Astrocyte (in vitro differentiated cells and primary cell): ENCODE data around the gene DPP8. TPM values are rescaled to one million over a fixed set of nuclear protein-coding genes. Genes with fewer than 3 reads are reported as not detected.

Source experiments
- DNase-seq: peaks from one replicate; pipeline ENCODE4 v3.0.0-alpha.2; 2010; ENCODE audit warnings: low read depth
- FAIRE-seq: peaks from 2 replicates; lab custom pipeline; 2011; peaks lifted over from hg19 to GRCh38; lab: Jason Lieb, UNC
- H2AFZ ChIP-seq: 2 replicates; pipeline ENCODE4 v1.6.0; 2012; ENCODE audit warnings: low read depth, low read length, inconsistent platforms
- H3K27ac ChIP-seq: 2 replicates; pipeline ENCODE4 v1.5.1; 2011; ENCODE audit warnings: low read depth, low read length, inconsistent platforms
- H3K27me3 ChIP-seq: 2 replicates; pipeline ENCODE4 v1.6.0; 2011; ENCODE audit warnings: low read length, inconsistent platforms; ENCODE audit not compliant: insufficient read depth
- H3K36me3 ChIP-seq: 2 replicates; pipeline ENCODE4 v1.5.1; 2011; ENCODE audit warnings: low read length, inconsistent platforms; ENCODE audit not compliant: insufficient read depth
- H3K4me1 ChIP-seq: 2 replicates; pipeline ENCODE4 v1.5.1; 2011; ENCODE audit warnings: low read length, inconsistent platforms; ENCODE audit not compliant: insufficient read depth
- H3K4me2 ChIP-seq: 2 replicates; pipeline ENCODE4 v1.6.0; 2012; ENCODE audit warnings: low read length, inconsistent platforms
- H3K4me3 ChIP-seq: 2 replicates; pipeline ENCODE4 v1.5.1; 2011; ENCODE audit warnings: low read depth, mild to moderate bottlenecking, low read length, inconsistent platforms; ENCODE audit not compliant: insufficient read depth
- H3K79me2 ChIP-seq: 2 replicates; pipeline ENCODE4 v1.6.0; 2012; ENCODE audit warnings: mild to moderate bottlenecking, low read length, inconsistent platforms; ENCODE audit not compliant: insufficient read depth
- H3K9ac ChIP-seq: 2 replicates; pipeline ENCODE4 v1.6.0; 2012; ENCODE audit warnings: mild to moderate bottlenecking, low read length, inconsistent platforms
- H3K9me3 ChIP-seq: 2 replicates; pipeline ENCODE4 v1.5.1; 2012; ENCODE audit warnings: low read depth, mild to moderate bottlenecking, low read length, inconsistent platforms; ENCODE audit not compliant: insufficient read depth
- H4K20me1 ChIP-seq: 2 replicates; pipeline ENCODE4 v1.6.0; 2012; ENCODE audit warnings: low read length, inconsistent platforms; ENCODE audit not compliant: insufficient read depth
- H3K27ac Mint-ChIP-seq: one replicate; pipeline ENCODE4 v1.8.0; 2021; ENCODE audit warnings: mild to moderate bottlenecking, mixed read lengths; ENCODE audit not compliant: unreplicated experiment
- H3K27me3 Mint-ChIP-seq: one replicate; pipeline ENCODE4 v1.8.0; 2021; ENCODE audit warnings: low read depth, mixed read lengths; ENCODE audit not compliant: unreplicated experiment
- H3K36me3 Mint-ChIP-seq: one replicate; pipeline ENCODE4 v1.8.0; 2021; ENCODE audit warnings: low read depth, mixed read lengths; ENCODE audit not compliant: unreplicated experiment
- H3K4me1 Mint-ChIP-seq: one replicate; pipeline ENCODE4 v1.8.0; 2021; ENCODE audit warnings: low read depth, mixed read lengths; ENCODE audit not compliant: unreplicated experiment
- H3K4me3 Mint-ChIP-seq: one replicate; pipeline ENCODE4 v1.8.0; 2021; ENCODE audit warnings: mild to moderate bottlenecking, moderate library complexity, mixed read lengths; ENCODE audit not compliant: unreplicated experiment
- H3K9me3 Mint-ChIP-seq: one replicate; pipeline ENCODE4 v1.8.0; 2021; ENCODE audit warnings: mild to moderate bottlenecking, mixed read lengths; ENCODE audit not compliant: unreplicated experiment
- CTCF ChIP-seq: IDR thresholded peaks from 2 replicates; pipeline ENCODE4 v1.5.1; 2011; ENCODE audit warnings: low read depth, mild to moderate bottlenecking, inconsistent platforms, low read length, moderate library complexity; ENCODE audit not compliant: insufficient read depth
- EZH2 ChIP-seq: IDR thresholded peaks from 2 replicates; pipeline ENCODE4 v1.6.1; 2012; ENCODE audit warnings: mild to moderate bottlenecking, low read length, inconsistent platforms; ENCODE audit not compliant: insufficient read depth
- total RNA-seq: library from RNA; stranded (reverse); gene quantifications from 2 replicates; pipeline ENCODE4 v1.2.1, GENCODE V29; 2021

Gene DPP8
- total RNA-seq, 1 donor from 2014 or later: 29.5 TPM

GRCh38 chr15:65512807-65513416 lies 4.6 kb downstream of the DPP8 start:
- Histone ChIP-seq H2AFZ (no peak overlapping the region), H3K4me1 (peaks cover 15% of the 10 kb centered on the region), H3K27me3 (no peaks in the 10 kb centered on the region), H3K27ac (peak overlapping the region; percentile 14), H3K4me3 (no peak overlapping the region), H4K20me1 (peaks cover 17% of the 10 kb centered on the region), H3K9me3 (no peaks in the 10 kb centered on the region), H3K79me2 (peaks cover 46% of the 10 kb centered on the region), H3K4me2 (peak overlapping the region; percentile 56), H3K36me3 (peaks cover 7% of the 10 kb centered on the region), H3K9ac (peak overlapping the region; percentile 21)
- TF ChIP-seq EZH2: no peak
- TF ChIP-seq CTCF: no peak
- H3K9me3 Mint-ChIP-seq: peaks cover 1% of the 10 kb centered on the region
- H3K4me1 Mint-ChIP-seq: peaks cover 10% of the 10 kb centered on the region
- peaks cover 5% of the 10 kb centered on the region for H3K36me3 Mint-ChIP-seq
- no peak overlapping the region for H3K27ac Mint-ChIP-seq
- FAIRE-seq (no peak), DNase-seq (peak; percentile 89)
- H3K27me3 Mint-ChIP-seq: no peaks in the 10 kb centered on the region
- H3K4me3 Mint-ChIP-seq: no peak overlapping the region

GRCh38 chr15:65512189-65512588 lies 5.3 kb downstream of the DPP8 start:
- peak overlapping the region; percentile 21 for H3K9ac ChIP-seq

More at GRCh38 chr15:65512189-65512588, 5.3 kb downstream of the DPP8 start:
- Histone ChIP-seq H3K79me2 (peaks cover 43% of the 10 kb centered on the region), H3K36me3 (peaks cover 7% of the 10 kb centered on the region), H3K4me3 (no peak overlapping the region), H4K20me1 (peaks cover 17% of the 10 kb centered on the region), H2AFZ (no peak overlapping the region), H3K4me2 (peak overlapping the region; percentile 56), H3K9me3 (no peaks in the 10 kb centered on the region), H3K27me3 (no peaks in the 10 kb centered on the region), H3K27ac (peak overlapping the region; percentile 14), H3K4me1 (peaks cover 15% of the 10 kb centered on the region)
- DNase-seq (no peak), FAIRE-seq (no peak)
- Mint-ChIP-seq H3K27me3 (no peaks in the 10 kb centered on the region), H3K4me1 (peaks cover 10% of the 10 kb centered on the region), H3K36me3 (peaks cover 5% of the 10 kb centered on the region), H3K4me3 (no peak overlapping the region), H3K27ac (no peak overlapping the region), H3K9me3 (peaks cover 1% of the 10 kb centered on the region)
- TF ChIP-seq CTCF (no peak), EZH2 (no peak)
